ENCODE data around the gene TMEM51. TPM values are rescaled to one million over a fixed set of nuclear protein-coding genes. Genes with fewer than 3 reads are reported as not detected.

The TMEM51 gene
- total and polyA plus RNA-seq, 2 of the 13 experiments (the other 11 are each of a cell fraction or from before 2014, with no cell fraction given) = 12.2 to 22.3 TPM

DNA sequence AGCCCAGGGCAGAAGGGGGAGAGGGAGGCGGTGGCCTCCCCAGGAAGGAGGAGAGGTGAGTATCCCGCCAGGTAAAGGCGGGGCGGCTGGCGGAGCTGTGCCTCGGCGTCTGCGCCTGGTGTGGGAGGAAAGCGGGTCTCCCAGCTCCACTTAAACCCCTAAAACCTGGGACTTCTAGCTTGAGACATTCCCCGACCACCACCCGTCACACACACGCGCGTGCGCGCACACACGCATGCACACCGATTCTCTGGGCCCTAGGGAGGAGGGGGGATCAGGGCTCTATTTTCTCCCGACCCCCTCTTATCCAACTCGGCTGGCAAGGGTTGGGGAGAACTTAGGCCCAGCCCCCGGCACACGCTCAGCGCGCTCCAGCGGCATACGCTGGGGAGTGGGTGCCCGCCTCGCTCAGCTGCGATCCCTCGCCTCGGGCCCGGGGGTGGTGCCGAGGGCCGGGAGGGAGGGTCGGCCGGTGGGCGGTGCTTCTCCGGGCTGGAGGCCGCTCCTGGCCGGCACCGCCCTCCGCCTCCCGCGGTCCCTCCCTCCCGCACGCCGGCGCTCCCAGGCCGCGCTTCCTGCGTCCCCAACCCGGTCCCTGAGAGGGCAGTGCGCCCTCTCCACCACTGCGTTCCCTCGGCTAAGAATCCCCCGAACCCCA lies at the start of gene TMEM51 (continued):
- TF ChIP-seq FIP1L1 (IDR thresholded peaks at IDR 0.05; ENCODE audit: borderline replicate concordance, insufficient read depth, low read depth, low read length) (no peak), POLR2G (IDR thresholded peaks at IDR 0.05; ENCODE audit: low read depth, low read length) (peak; percentile 68; the same call in 1 of the 2 replicates), CBX2 (IDR thresholded peaks at IDR 0.05; ENCODE audit: low read depth, low read length) (no peak), CBX2 (CRISPR knock-in tag; IDR thresholded peaks at IDR 0.05; ENCODE audit: low read depth) (no peak), NR2C2 (CRISPR knock-in tag; IDR thresholded peaks at IDR 0.05; ENCODE audit: borderline replicate concordance) (no peak), CBX1 (IDR thresholded peaks at IDR 0.05; ENCODE audit: low read depth) (no peak), PHF8 (CRISPR knock-in tag; IDR thresholded peaks at IDR 0.05) (no peak; the same call in 1 of the 2 replicates), CENPX (CRISPR knock-in tag; IDR thresholded peaks at IDR 0.05) (no peak), EED (CRISPR knock-in tag; IDR thresholded peaks at IDR 0.05) (peak; percentile 8; the same call in 1 of the 2 replicates), ZNF766 (CRISPR knock-in tag; IDR thresholded peaks at IDR 0.05; ENCODE audit: borderline replicate concordance) (no peak)
- TF ChIP-seq, protein P1, sequence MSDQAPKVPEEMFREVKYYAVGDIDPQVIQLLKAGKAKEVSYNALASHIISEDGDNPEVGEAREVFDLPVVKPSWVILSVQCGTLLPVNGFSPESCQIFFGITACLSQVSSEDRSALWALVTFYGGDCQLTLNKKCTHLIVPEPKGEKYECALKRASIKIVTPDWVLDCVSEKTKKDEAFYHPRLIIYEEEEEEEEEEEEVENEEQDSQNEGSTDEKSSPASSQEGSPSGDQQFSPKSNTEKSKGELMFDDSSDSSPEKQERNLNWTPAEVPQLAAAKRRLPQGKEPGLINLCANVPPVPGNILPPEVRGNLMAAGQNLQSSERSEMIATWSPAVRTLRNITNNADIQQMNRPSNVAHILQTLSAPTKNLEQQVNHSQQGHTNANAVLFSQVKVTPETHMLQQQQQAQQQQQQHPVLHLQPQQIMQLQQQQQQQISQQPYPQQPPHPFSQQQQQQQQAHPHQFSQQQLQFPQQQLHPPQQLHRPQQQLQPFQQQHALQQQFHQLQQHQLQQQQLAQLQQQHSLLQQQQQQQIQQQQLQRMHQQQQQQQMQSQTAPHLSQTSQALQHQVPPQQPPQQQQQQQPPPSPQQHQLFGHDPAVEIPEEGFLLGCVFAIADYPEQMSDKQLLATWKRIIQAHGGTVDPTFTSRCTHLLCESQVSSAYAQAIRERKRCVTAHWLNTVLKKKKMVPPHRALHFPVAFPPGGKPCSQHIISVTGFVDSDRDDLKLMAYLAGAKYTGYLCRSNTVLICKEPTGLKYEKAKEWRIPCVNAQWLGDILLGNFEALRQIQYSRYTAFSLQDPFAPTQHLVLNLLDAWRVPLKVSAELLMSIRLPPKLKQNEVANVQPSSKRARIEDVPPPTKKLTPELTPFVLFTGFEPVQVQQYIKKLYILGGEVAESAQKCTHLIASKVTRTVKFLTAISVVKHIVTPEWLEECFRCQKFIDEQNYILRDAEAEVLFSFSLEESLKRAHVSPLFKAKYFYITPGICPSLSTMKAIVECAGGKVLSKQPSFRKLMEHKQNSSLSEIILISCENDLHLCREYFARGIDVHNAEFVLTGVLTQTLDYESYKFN (CRISPR knock-in tag; conservative IDR thresholded peaks at IDR 0.05) = 0 out of 2 replicates have a peak, but pooled peaks have one; percentile 11
- TF ChIP-seq, protein P2, sequence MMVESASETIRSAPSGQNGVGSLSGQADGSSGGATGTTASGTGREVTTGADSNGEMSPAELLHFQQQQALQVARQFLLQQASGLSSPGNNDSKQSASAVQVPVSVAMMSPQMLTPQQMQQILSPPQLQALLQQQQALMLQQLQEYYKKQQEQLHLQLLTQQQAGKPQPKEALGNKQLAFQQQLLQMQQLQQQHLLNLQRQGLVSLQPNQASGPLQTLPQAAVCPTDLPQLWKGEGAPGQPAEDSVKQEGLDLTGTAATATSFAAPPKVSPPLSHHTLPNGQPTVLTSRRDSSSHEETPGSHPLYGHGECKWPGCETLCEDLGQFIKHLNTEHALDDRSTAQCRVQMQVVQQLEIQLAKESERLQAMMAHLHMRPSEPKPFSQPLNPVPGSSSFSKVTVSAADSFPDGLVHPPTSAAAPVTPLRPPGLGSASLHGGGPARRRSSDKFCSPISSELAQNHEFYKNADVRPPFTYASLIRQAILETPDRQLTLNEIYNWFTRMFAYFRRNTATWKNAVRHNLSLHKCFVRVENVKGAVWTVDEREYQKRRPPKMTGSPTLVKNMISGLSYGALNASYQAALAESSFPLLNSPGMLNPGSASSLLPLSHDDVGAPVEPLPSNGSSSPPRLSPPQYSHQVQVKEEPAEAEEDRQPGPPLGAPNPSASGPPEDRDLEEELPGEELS (CRISPR knock-in tag; IDR thresholded peaks at IDR 0.05) = no peak
- TF ChIP-seq, protein P3, sequence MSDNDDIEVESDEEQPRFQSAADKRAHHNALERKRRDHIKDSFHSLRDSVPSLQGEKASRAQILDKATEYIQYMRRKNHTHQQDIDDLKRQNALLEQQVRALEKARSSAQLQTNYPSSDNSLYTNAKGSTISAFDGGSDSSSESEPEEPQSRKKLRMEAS (IDR thresholded peaks at IDR 0.05) = peak; percentile 23
- TF ChIP-seq, protein P4, sequence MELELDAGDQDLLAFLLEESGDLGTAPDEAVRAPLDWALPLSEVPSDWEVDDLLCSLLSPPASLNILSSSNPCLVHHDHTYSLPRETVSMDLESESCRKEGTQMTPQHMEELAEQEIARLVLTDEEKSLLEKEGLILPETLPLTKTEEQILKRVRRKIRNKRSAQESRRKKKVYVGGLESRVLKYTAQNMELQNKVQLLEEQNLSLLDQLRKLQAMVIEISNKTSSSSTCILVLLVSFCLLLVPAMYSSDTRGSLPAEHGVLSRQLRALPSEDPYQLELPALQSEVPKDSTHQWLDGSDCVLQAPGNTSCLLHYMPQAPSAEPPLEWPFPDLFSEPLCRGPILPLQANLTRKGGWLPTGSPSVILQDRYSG (CRISPR knock-in tag; IDR thresholded peaks at IDR 0.05) = no peak
- TF ChIP-seq, protein P5, sequence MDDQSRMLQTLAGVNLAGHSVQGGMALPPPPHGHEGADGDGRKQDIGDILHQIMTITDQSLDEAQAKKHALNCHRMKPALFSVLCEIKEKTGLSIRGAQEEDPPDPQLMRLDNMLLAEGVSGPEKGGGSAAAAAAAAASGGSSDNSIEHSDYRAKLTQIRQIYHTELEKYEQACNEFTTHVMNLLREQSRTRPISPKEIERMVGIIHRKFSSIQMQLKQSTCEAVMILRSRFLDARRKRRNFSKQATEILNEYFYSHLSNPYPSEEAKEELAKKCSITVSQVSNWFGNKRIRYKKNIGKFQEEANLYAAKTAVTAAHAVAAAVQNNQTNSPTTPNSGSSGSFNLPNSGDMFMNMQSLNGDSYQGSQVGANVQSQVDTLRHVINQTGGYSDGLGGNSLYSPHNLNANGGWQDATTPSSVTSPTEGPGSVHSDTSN (CRISPR knock-in tag; IDR thresholded peaks at IDR 0.05; ENCODE audit: borderline replicate concordance) = no peak
- TF ChIP-seq, protein P6, sequence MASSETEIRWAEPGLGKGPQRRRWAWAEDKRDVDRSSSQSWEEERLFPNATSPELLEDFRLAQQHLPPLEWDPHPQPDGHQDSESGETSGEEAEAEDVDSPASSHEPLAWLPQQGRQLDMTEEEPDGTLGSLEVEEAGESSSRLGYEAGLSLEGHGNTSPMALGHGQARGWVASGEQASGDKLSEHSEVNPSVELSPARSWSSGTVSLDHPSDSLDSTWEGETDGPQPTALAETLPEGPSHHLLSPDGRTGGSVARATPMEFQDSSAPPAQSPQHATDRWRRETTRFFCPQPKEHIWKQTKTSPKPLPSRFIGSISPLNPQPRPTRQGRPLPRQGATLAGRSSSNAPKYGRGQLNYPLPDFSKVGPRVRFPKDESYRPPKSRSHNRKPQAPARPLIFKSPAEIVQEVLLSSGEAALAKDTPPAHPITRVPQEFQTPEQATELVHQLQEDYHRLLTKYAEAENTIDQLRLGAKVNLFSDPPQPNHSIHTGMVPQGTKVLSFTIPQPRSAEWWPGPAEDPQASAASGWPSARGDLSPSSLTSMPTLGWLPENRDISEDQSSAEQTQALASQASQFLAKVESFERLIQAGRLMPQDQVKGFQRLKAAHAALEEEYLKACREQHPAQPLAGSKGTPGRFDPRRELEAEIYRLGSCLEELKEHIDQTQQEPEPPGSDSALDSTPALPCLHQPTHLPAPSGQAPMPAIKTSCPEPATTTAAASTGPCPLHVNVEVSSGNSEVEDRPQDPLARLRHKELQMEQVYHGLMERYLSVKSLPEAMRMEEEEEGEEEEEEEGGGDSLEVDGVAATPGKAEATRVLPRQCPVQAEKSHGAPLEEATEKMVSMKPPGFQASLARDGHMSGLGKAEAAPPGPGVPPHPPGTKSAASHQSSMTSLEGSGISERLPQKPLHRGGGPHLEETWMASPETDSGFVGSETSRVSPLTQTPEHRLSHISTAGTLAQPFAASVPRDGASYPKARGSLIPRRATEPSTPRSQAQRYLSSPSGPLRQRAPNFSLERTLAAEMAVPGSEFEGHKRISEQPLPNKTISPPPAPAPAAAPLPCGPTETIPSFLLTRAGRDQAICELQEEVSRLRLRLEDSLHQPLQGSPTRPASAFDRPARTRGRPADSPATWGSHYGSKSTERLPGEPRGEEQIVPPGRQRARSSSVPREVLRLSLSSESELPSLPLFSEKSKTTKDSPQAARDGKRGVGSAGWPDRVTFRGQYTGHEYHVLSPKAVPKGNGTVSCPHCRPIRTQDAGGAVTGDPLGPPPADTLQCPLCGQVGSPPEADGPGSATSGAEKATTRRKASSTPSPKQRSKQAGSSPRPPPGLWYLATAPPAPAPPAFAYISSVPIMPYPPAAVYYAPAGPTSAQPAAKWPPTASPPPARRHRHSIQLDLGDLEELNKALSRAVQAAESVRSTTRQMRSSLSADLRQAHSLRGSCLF (CRISPR knock-in tag; IDR thresholded peaks at IDR 0.05; ENCODE audit: borderline replicate concordance) = no peak
